Endothelial cell (in vitro differentiated cells): Measurements from ENCODE around the gene SLC16A7. TPM values are rescaled to one million over a fixed set of nuclear protein-coding genes. Genes with fewer than 3 reads are reported as not detected.

ENCODE experiments used
- DNase-seq: peaks from one replicate; pipeline ENCODE4 v3.0.0; 2021; ENCODE audit warnings: low spot score
- H3K27ac Mint-ChIP-seq: one replicate; pipeline ENCODE4 v1.8.0; 2021; ENCODE audit warnings: mixed read lengths, inconsistent platforms; ENCODE audit not compliant: unreplicated experiment
- H3K27me3 Mint-ChIP-seq: one replicate; pipeline ENCODE4 v1.8.0; 2021; ENCODE audit warnings: mild to moderate bottlenecking, moderate library complexity, mixed read lengths, inconsistent platforms; ENCODE audit not compliant: unreplicated experiment
- H3K36me3 Mint-ChIP-seq: one replicate; pipeline ENCODE4 v1.8.0; 2021; ENCODE audit warnings: mild to moderate bottlenecking, low read depth, mixed read lengths, inconsistent platforms; ENCODE audit not compliant: unreplicated experiment
- H3K4me1 Mint-ChIP-seq: one replicate; pipeline ENCODE4 v1.8.0; 2021; ENCODE audit warnings: mild to moderate bottlenecking, mixed read lengths, inconsistent platforms; ENCODE audit not compliant: unreplicated experiment
- H3K4me3 Mint-ChIP-seq: one replicate; pipeline ENCODE4 v1.8.0; 2021; ENCODE audit warnings: mild to moderate bottlenecking, mixed read lengths, inconsistent platforms; ENCODE audit not compliant: unreplicated experiment
- H3K9me3 Mint-ChIP-seq: one replicate; pipeline ENCODE4 v1.8.0; 2021; ENCODE audit warnings: mixed read lengths, inconsistent platforms; ENCODE audit not compliant: unreplicated experiment
- CTCF ChIP-seq: fragments of 200-600 bp; sonication (generic); IDR thresholded peaks from one replicate; pipeline ENCODE4 v1.5.0; 2021; ENCODE audit warnings: antibody characterized with exemption; ENCODE audit not compliant: unreplicated experiment
- total RNA-seq: library from RNA; stranded (reverse); fragmentation: NEBNext Ultra II Directional; extraction: Animal tissue kit (Norgen Biotek cat#: 25700); gene quantifications from one replicate; pipeline ENCODE4 v1.2.1, GENCODE V29; 2021; ENCODE audit not compliant: unreplicated experiment

The SLC16A7 gene
- total RNA-seq, 1 donor from 2014 or later, result 14.6 TPM

GRCh38 chr12:59717436-59717835, 121.6 kb downstream of the SLC16A7 start:
- Mint-ChIP-seq H3K27ac (no peak overlapping the region), H3K4me3 (no peak overlapping the region), H3K9me3 (no peaks in the 10 kb centered on the region), H3K36me3 (no peaks in the 10 kb centered on the region), H3K4me1 (no peaks in the 10 kb centered on the region), H3K27me3 (no peaks in the 10 kb centered on the region)
- DNase-seq, result no peak
- no peak for TF ChIP-seq CTCF

GRCh38 chr12:59719701-59720100, 123.9 kb downstream of the SLC16A7 start:
- H3K27ac Mint-ChIP-seq, result no peak overlapping the region
- H3K4me1 Mint-ChIP-seq, result no peaks in the 10 kb centered on the region
- no peak for TF ChIP-seq CTCF
- no peak for DNase-seq
- no peak overlapping the region for H3K4me3 Mint-ChIP-seq
- no peaks in the 10 kb centered on the region for H3K9me3 Mint-ChIP-seq
- no peaks in the 10 kb centered on the region for H3K27me3 Mint-ChIP-seq
- H3K36me3 Mint-ChIP-seq, result no peaks in the 10 kb centered on the region

- TF ChIP-seq CTCF, result no peak
- no peak for DNase-seq
- Mint-ChIP-seq H3K36me3 (no peaks in the 10 kb centered on the region), H3K27me3 (no peaks in the 10 kb centered on the region), H3K4me3 (no peak overlapping the region), H3K4me1 (no peaks in the 10 kb centered on the region), H3K9me3 (no peaks in the 10 kb centered on the region), H3K27ac (no peak overlapping the region)
These were observed 127.7 kb downstream of the SLC16A7 start for GRCh38 chr12:59723520-59723919.

- no peak overlapping the region for H3K27ac Mint-ChIP-seq
- no peaks in the 10 kb centered on the region for H3K27me3 Mint-ChIP-seq
- TF ChIP-seq CTCF, result no peak
- no peak overlapping the region for H3K4me3 Mint-ChIP-seq
- H3K4me1 Mint-ChIP-seq, result no peaks in the 10 kb centered on the region
- DNase-seq, result no peak
- H3K9me3 Mint-ChIP-seq, result no peaks in the 10 kb centered on the region
- no peaks in the 10 kb centered on the region for H3K36me3 Mint-ChIP-seq
These were observed 128.3 kb downstream of the SLC16A7 start for GRCh38 chr12:59724011-59724695.

- Mint-ChIP-seq H3K36me3 (no peaks in the 10 kb centered on the region), H3K4me3 (no peak overlapping the region), H3K4me1 (peaks cover 3% of the 10 kb centered on the region), H3K27me3 (no peaks in the 10 kb centered on the region), H3K27ac (no peak overlapping the region), H3K9me3 (no peaks in the 10 kb centered on the region)
- TF ChIP-seq CTCF, result no peak
- no peak for DNase-seq
These were observed 137.4 kb downstream of the SLC16A7 start for GRCh38 chr12:59733200-59733599.
